Calu3 (cell line): ENCODE measurements around the gene ALKBH4. TPM values are rescaled to one million over a fixed set of nuclear protein-coding genes. Genes with fewer than 3 reads are reported as not detected.
"Not testable (repeated sequence)": the region's sequence is repeated elsewhere in the genome, so short reads cannot be mapped to it uniquely, and the experiment has no call there.

Experiments used
- BruUV-seq: library from RNA; stranded (reverse); fragments of 400-500 nt; replicated peaks from 2 replicates; lab custom pipeline; 2021; lab: Mats Ljungman, UMichigan
- CTCF ChIA-PET: fragments of 300-600 bp; sonication (Branson Sonifier 250); formaldehyde crosslinking; loops from one replicate; lab custom pipeline; 2022; ENCODE audit warnings: antibody characterized with exemption; lab: Charles Lee
- DNase-seq: peaks from one replicate; pipeline ENCODE4 v3.0.0; 2022
- H3K27ac Mint-ChIP-seq: one replicate; pipeline ENCODE4 v1.8.0; 2022; ENCODE audit warnings: mixed read lengths; ENCODE audit not compliant: unreplicated experiment
- H3K27me3 Mint-ChIP-seq: one replicate; pipeline ENCODE4 v1.8.0; 2022; ENCODE audit warnings: mixed read lengths; ENCODE audit not compliant: unreplicated experiment
- H3K36me3 Mint-ChIP-seq: one replicate; pipeline ENCODE4 v1.8.0; 2022; ENCODE audit warnings: mild to moderate bottlenecking, moderate library complexity, mixed read lengths; ENCODE audit not compliant: insufficient read depth, unreplicated experiment
- H3K4me1 Mint-ChIP-seq: one replicate; pipeline ENCODE4 v1.8.0; 2022; ENCODE audit warnings: mild to moderate bottlenecking, low read depth, mixed read lengths; ENCODE audit not compliant: unreplicated experiment
- H3K4me3 Mint-ChIP-seq: one replicate; pipeline ENCODE4 v1.8.0; 2022; ENCODE audit warnings: mild to moderate bottlenecking, low read depth, moderate library complexity, mixed read lengths; ENCODE audit not compliant: unreplicated experiment
- H3K9me3 Mint-ChIP-seq: one replicate; pipeline ENCODE4 v1.8.0; 2022; ENCODE audit warnings: low read depth, mixed read lengths; ENCODE audit not compliant: unreplicated experiment
- CTCF ChIP-seq: fragments of 200-600 bp; IDR thresholded peaks from one replicate; pipeline ENCODE4 v1.8.0; 2022; ENCODE audit warnings: antibody characterized with exemption; ENCODE audit not compliant: unreplicated experiment
- intact Hi-C: fragments of 100-400 bp; cut with micrococcal nuclease; formaldehyde crosslinking; loops from one replicate; pipeline ENCODE4 v1.10.0; 2022; ENCODE audit not compliant: unreplicated experiment
- total RNA-seq: library from RNA; stranded (reverse); gene quantifications from 2 replicates; pipeline ENCODE4 v1.2.3, GENCODE V29; 2022

ALKBH4 gene
- total RNA-seq, 1 experiment from 2014 or later: 5.4 TPM

GRCh38 chr7:102456327-102456726, 8.3 kb downstream of the ALKBH4 start:
- H3K4me1 Mint-ChIP-seq: no peaks in the 10 kb centered on the region
- no peak overlapping the region for H3K27ac Mint-ChIP-seq
- H3K9me3 Mint-ChIP-seq: no peaks in the 10 kb centered on the region
- DNase-seq: no peak
- no TSS peak for BruUV-seq
- H3K4me3 Mint-ChIP-seq: no peak overlapping the region
- no peaks in the 10 kb centered on the region for H3K27me3 Mint-ChIP-seq
- intact Hi-C loops: no loop called here
- TF ChIP-seq CTCF: no peak
- CTCF ChIA-PET: interaction anchor here (0.7 kb wide), 2 partner anchors 535 to 1478 kb away, joined by 3 read pairs; no protein-coding TSS in a partner anchor
- no peaks in the 10 kb centered on the region for H3K36me3 Mint-ChIP-seq

- H3K4me1 Mint-ChIP-seq: no peaks in the 10 kb centered on the region
- DNase-seq: no peak
- no TSS peak for BruUV-seq
- no peaks in the 10 kb centered on the region for H3K9me3 Mint-ChIP-seq
- intact Hi-C loops: no loop called here
- H3K27ac Mint-ChIP-seq: no peak overlapping the region
- H3K4me3 Mint-ChIP-seq: no peak overlapping the region
- no peaks in the 10 kb centered on the region for H3K36me3 Mint-ChIP-seq
- no peaks in the 10 kb centered on the region for H3K27me3 Mint-ChIP-seq
- no peak for TF ChIP-seq CTCF
- CTCF ChIA-PET: no interaction called here
These were observed 9.1 kb downstream of the ALKBH4 start for GRCh38 chr7:102455596-102455995.

GRCh38 chr7:102454932-102455331, 9.7 kb downstream of the ALKBH4 start:
- BruUV-seq, H3K4me3 Mint-ChIP-seq, H3K27ac Mint-ChIP-seq, H3K4me1 Mint-ChIP-seq, intact Hi-C loops, H3K27me3 Mint-ChIP-seq, H3K36me3 Mint-ChIP-seq, DNase-seq, H3K9me3 Mint-ChIP-seq: not testable (repeated sequence)
- CTCF ChIA-PET: interaction anchor here (0.7 kb wide), 1 partner anchor 177 kb away, joined by 3 read pairs; no protein-coding TSS in a partner anchor

- CTCF ChIA-PET: interaction anchor here (0.7 kb wide), 1 partner anchor 176 kb away, joined by 3 read pairs; no protein-coding TSS in a partner anchor
These were observed 10.2 kb downstream of the ALKBH4 start for GRCh38 chr7:102454468-102454867.

More at GRCh38 chr7:102454468-102454867, 10.2 kb downstream of the ALKBH4 start:
- no TSS peak for BruUV-seq
- no peaks in the 10 kb centered on the region for H3K9me3 Mint-ChIP-seq
- no peaks in the 10 kb centered on the region for H3K27me3 Mint-ChIP-seq
- intact Hi-C loops: no loop called here
- H3K4me1 Mint-ChIP-seq: no peaks in the 10 kb centered on the region
- no peak overlapping the region for H3K4me3 Mint-ChIP-seq
- H3K36me3 Mint-ChIP-seq: no peaks in the 10 kb centered on the region
- DNase-seq: no peak
- no peak for TF ChIP-seq CTCF
- H3K27ac Mint-ChIP-seq: no peak overlapping the region
